ENCODE data around the gene PCDH1. TPM values are rescaled to one million over a fixed set of nuclear protein-coding genes. Genes with fewer than 3 reads are reported as not detected.
A peak's percentile ranks its signal among the peaks of the same experiment; 100 is the strongest.

PCDH1 gene
- total RNA-seq, 1 donor = 1.4 TPM

GRCh38 chr5:141806626-141807025, 71.6 kb downstream of the PCDH1 start:
- Histone ChIP-seq H4K20me1 (ENCODE audit: insufficient read depth, low read length) (no peaks in the 10 kb centered on the region), H3K79me2 (ENCODE audit: insufficient read depth, low read length) (no peaks in the 10 kb centered on the region), H2AFZ (ENCODE audit: low read length) (no peak overlapping the region), H3K4me3 (ENCODE audit: insufficient read depth, low read length) (no peak overlapping the region), H3K9me3 (ENCODE audit: low read depth, low read length) (no peaks in the 10 kb centered on the region), H3K27ac (ENCODE audit: low read depth, low read length) (no peak overlapping the region), H3K36me3 (ENCODE audit: insufficient read depth, low read length) (no peaks in the 10 kb centered on the region), H3K27me3 (ENCODE audit: insufficient read depth, low read length) (peaks cover 87% of the 10 kb centered on the region), H3K4me1 (ENCODE audit: insufficient read depth, low read length) (no peaks in the 10 kb centered on the region), H3K4me2 (ENCODE audit: insufficient read depth, low read length) (no peak overlapping the region)
- peak; percentile 49 for DNase-seq (ENCODE audit: insufficient read length, low spot score, missing footprints)
- TF ChIP-seq CTCF (IDR thresholded peaks at IDR 0.05; ENCODE audit: extremely low read depth, low read depth, low read length) = no peak

- no peak overlapping the region for H2AFZ ChIP-seq (ENCODE audit: low read length)
- no peaks in the 10 kb centered on the region for H3K9me3 ChIP-seq (ENCODE audit: low read depth, low read length)
- H3K36me3 ChIP-seq (ENCODE audit: insufficient read depth, low read length) = no peaks in the 10 kb centered on the region
- peak; percentile 80 for DNase-seq (ENCODE audit: insufficient read length, low spot score, missing footprints)
- H3K27me3 ChIP-seq (ENCODE audit: insufficient read depth, low read length) = peaks cover 81% of the 10 kb centered on the region
- no peaks in the 10 kb centered on the region for H4K20me1 ChIP-seq (ENCODE audit: insufficient read depth, low read length)
- no peaks in the 10 kb centered on the region for H3K79me2 ChIP-seq (ENCODE audit: insufficient read depth, low read length)
- H3K4me2 ChIP-seq (ENCODE audit: insufficient read depth, low read length) = no peak overlapping the region
- no peak overlapping the region for H3K27ac ChIP-seq (ENCODE audit: low read depth, low read length)
- no peak for TF ChIP-seq CTCF (IDR thresholded peaks at IDR 0.05; ENCODE audit: extremely low read depth, low read depth, low read length)
- no peak overlapping the region for H3K4me3 ChIP-seq (ENCODE audit: insufficient read depth, low read length)
- no peaks in the 10 kb centered on the region for H3K4me1 ChIP-seq (ENCODE audit: insufficient read depth, low read length)
Observed at GRCh38 chr5:141805874-141806595, 72.2 kb downstream of the PCDH1 start.

GRCh38 chr5:141804475-141804874, 73.7 kb downstream of the PCDH1 start:
- H3K9me3 ChIP-seq (ENCODE audit: low read depth, low read length) = no peaks in the 10 kb centered on the region
- no peak overlapping the region for H2AFZ ChIP-seq (ENCODE audit: low read length)
- no peaks in the 10 kb centered on the region for H3K79me2 ChIP-seq (ENCODE audit: insufficient read depth, low read length)
- H3K4me3 ChIP-seq (ENCODE audit: insufficient read depth, low read length) = no peak overlapping the region
- TF ChIP-seq CTCF (IDR thresholded peaks at IDR 0.05; ENCODE audit: extremely low read depth, low read depth, low read length) = no peak
- no peak overlapping the region for H3K27ac ChIP-seq (ENCODE audit: low read depth, low read length)
- no peak overlapping the region for H3K4me2 ChIP-seq (ENCODE audit: insufficient read depth, low read length)
- H3K4me1 ChIP-seq (ENCODE audit: insufficient read depth, low read length) = no peaks in the 10 kb centered on the region
- peak; percentile 14 for DNase-seq (ENCODE audit: insufficient read length, low spot score, missing footprints)
- H4K20me1 ChIP-seq (ENCODE audit: insufficient read depth, low read length) = no peaks in the 10 kb centered on the region
- H3K27me3 ChIP-seq (ENCODE audit: insufficient read depth, low read length) = peaks cover 67% of the 10 kb centered on the region
- no peaks in the 10 kb centered on the region for H3K36me3 ChIP-seq (ENCODE audit: insufficient read depth, low read length)

Other genes with a start within 250 kb of the PCDH1 start
- gene HDAC3, start 241.6 kb downstream of the PCDH1 start, total RNA-seq = 47.8 and 50.4 TPM in 2 replicates
- 4.4 and 5.1 TPM in 2 replicates for gene RELL2, start 241.4 kb downstream of the PCDH1 start, total RNA-seq
- 21.8 and 22.4 TPM in 2 replicates for gene FCHSD1, start 227.0 kb downstream of the PCDH1 start, total RNA-seq
- gene ARAP3, start 196.2 kb downstream of the PCDH1 start, total RNA-seq = 2.1 and 2.2 TPM in 2 replicates
- 50.1 and 52.1 TPM in 2 replicates for gene DELE1, start 45.5 kb upstream of the PCDH1 start, total RNA-seq
- under 0.01 TPM in 1 of 2 replicates, not detected in the other for gene PCDH12, start 79.8 kb upstream of the PCDH1 start, total RNA-seq
- 69.0 and 90.8 TPM in 2 replicates for gene RNF14, start 90.7 kb upstream of the PCDH1 start, total RNA-seq
- gene GNPDA1, start 134.6 kb upstream of the PCDH1 start, total RNA-seq = 56.5 and 65.1 TPM in 2 replicates
- 87.5 and 115 TPM in 2 replicates for gene NDFIP1, start 230.4 kb upstream of the PCDH1 start, total RNA-seq

All from osteoblast (primary cell).